Measurements from ENCODE around the gene SCFD2.
A peak's percentile ranks its signal among the peaks of the same experiment; 100 is the strongest.
"Not testable (repeated sequence)": the region's sequence is repeated elsewhere in the genome, so short reads cannot be mapped to it uniquely, and the experiment has no call there.

SCFD2 gene

GRCh38 chr4:53197772-53198142 is 168.1 kb downstream of the SCFD2 start:
- no peak for DNase-seq
- in situ Hi-C loops (cut with MboI; ENCODE audit: low pct_unique_long_range_greater_than_20kb, low sequenced_read_pairs), result no loop called here

GRCh38 chr4:53196882-53197771 is 168.7 kb downstream of the SCFD2 start:
- in situ Hi-C loops (cut with MboI; ENCODE audit: low pct_unique_long_range_greater_than_20kb, low sequenced_read_pairs), result no loop called here
- DNase-seq, result peak; percentile 90

GRCh38 chr4:53195815-53196661 is 169.8 kb downstream of the SCFD2 start:
- no peak for DNase-seq
- in situ Hi-C loops (cut with MboI; ENCODE audit: low pct_unique_long_range_greater_than_20kb, low sequenced_read_pairs), result no loop called here

GRCh38 chr4:53194727-53195126 is 171.1 kb downstream of the SCFD2 start:
- in situ Hi-C loops (cut with MboI; ENCODE audit: low pct_unique_long_range_greater_than_20kb, low sequenced_read_pairs), result no loop called here
- no peak for DNase-seq

GRCh38 chr4:53193111-53193510 is 172.8 kb downstream of the SCFD2 start:
- no peak for DNase-seq
- in situ Hi-C loops (cut with MboI; ENCODE audit: low pct_unique_long_range_greater_than_20kb, low sequenced_read_pairs), result no loop called here

GRCh38 chr4:53192496-53192895 is 173.4 kb downstream of the SCFD2 start:
- no peak for DNase-seq
- in situ Hi-C loops (cut with MboI; ENCODE audit: low pct_unique_long_range_greater_than_20kb, low sequenced_read_pairs), result no loop called here

- in situ Hi-C loops (cut with MboI; ENCODE audit: low pct_unique_long_range_greater_than_20kb, low sequenced_read_pairs), result no loop called here
- DNase-seq, result peak; percentile 26
Observed at GRCh38 chr4:53191997-53192396, 173.9 kb downstream of the SCFD2 start.

- in situ Hi-C loops (cut with MboI; ENCODE audit: low pct_unique_long_range_greater_than_20kb, low sequenced_read_pairs), result no loop called here
- no peak for DNase-seq
Observed at GRCh38 chr4:53189011-53189410, 176.8 kb downstream of the SCFD2 start.

GRCh38 chr4:53186714-53187358 is 179.0 kb downstream of the SCFD2 start:
- no peak for DNase-seq
- in situ Hi-C loops (cut with MboI; ENCODE audit: low pct_unique_long_range_greater_than_20kb, low sequenced_read_pairs), result no loop called here

GRCh38 chr4:53185869-53186585 is 179.8 kb downstream of the SCFD2 start:
- DNase-seq, result no peak
- in situ Hi-C loops (cut with MboI; ENCODE audit: low pct_unique_long_range_greater_than_20kb, low sequenced_read_pairs), result no loop called here

- no peak for DNase-seq
- in situ Hi-C loops (cut with MboI; ENCODE audit: low pct_unique_long_range_greater_than_20kb, low sequenced_read_pairs), result no loop called here
Observed at GRCh38 chr4:53183754-53184153, 182.1 kb downstream of the SCFD2 start.

GRCh38 chr4:53177751-53178150 is 188.1 kb downstream of the SCFD2 start:
- in situ Hi-C loops (cut with MboI; ENCODE audit: low pct_unique_long_range_greater_than_20kb, low sequenced_read_pairs); DNase-seq: not testable (repeated sequence)

GRCh38 chr4:53175640-53176039 is 190.2 kb downstream of the SCFD2 start:
- in situ Hi-C loops (cut with MboI; ENCODE audit: low pct_unique_long_range_greater_than_20kb, low sequenced_read_pairs), result no loop called here
- DNase-seq, result no peak

GRCh38 chr4:53174823-53175222 is 191.0 kb downstream of the SCFD2 start:
- in situ Hi-C loops (cut with MboI; ENCODE audit: low pct_unique_long_range_greater_than_20kb, low sequenced_read_pairs), result no loop called here

GRCh38 chr4:53173576-53173975 is 192.3 kb downstream of the SCFD2 start:
- in situ Hi-C loops (cut with MboI; ENCODE audit: low pct_unique_long_range_greater_than_20kb, low sequenced_read_pairs), result no loop called here

More at GRCh38 chr4:53174823-53175222, 191.0 kb downstream of the SCFD2 start:
- DNase-seq, result no peak

GRCh38 chr4:53171797-53172196 is 194.1 kb downstream of the SCFD2 start:
- DNase-seq, result no peak
- in situ Hi-C loops (cut with MboI; ENCODE audit: low pct_unique_long_range_greater_than_20kb, low sequenced_read_pairs), result no loop called here

More at GRCh38 chr4:53173576-53173975, 192.3 kb downstream of the SCFD2 start:
- no peak for DNase-seq

- no peak for DNase-seq
- in situ Hi-C loops (cut with MboI; ENCODE audit: low pct_unique_long_range_greater_than_20kb, low sequenced_read_pairs), result no loop called here
Observed at GRCh38 chr4:53169695-53170617, 195.9 kb downstream of the SCFD2 start.

- in situ Hi-C loops (cut with MboI; ENCODE audit: low pct_unique_long_range_greater_than_20kb, low sequenced_read_pairs), result no loop called here
- DNase-seq, result no peak
Observed at GRCh38 chr4:53168228-53168627, 197.6 kb downstream of the SCFD2 start.

All from KBM-7 (cell line).